Measurements from ENCODE around the gene FEZ2. TPM values are rescaled to one million over a fixed set of nuclear protein-coding genes. Genes with fewer than 3 reads are reported as not detected.

Gene FEZ2
- total and polyA plus RNA-seq, 2 of the 13 experiments (the other 11 are each of a cell fraction or from before 2014, with no cell fraction given): 42.5 to 59.1 TPM

DNA sequence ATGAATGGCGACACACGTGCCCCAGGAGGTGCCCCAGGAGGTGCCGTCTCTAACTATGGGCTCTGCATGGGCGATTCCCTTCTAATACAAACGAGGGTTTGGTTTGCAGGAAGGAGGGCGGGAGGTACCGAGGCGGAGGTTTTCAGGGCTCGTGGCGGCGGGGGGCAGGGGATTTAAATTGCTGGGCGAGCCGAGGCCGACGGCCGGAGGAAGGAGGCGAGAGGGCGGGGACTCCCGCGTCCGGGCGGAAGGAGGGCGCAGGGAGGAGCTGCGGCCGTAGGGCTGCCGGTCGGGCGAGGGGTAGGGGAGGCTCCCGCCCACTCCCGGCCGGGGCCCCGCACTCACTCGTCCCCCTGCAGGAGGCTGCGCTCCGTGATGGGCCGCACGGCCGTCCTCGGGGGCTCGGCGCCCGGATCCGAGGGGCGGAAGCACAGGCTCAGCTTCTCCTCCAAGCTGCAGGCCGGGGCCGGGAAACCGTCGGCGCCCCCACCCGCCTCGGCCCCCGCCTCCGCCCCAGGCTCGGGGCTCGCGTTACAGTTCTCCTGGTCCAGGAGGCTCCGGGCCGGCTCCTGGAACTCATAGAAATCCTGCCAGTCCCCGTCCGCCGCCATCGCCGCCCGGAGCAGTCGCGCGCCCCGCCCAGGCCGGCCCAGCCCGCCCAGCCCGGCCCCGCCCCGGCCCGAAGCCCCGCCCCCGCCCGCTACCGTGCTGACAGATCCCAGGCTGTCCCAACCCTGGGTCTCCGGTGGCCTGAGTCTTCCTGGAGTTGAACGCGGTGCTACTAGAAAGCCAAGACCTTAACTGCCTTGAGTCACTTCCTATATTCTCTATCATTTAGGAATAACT is at the start of gene FEZ2 (continued):
- TF ChIP-seq ZNF142 (CRISPR knock-in tag; IDR thresholded peaks at IDR 0.05): 0 out of 2 replicates have a peak, but pooled peaks have one; percentile 58
- TF ChIP-seq ZNF230 (CRISPR knock-in tag; IDR thresholded peaks at IDR 0.05): peak; percentile 40; the same call in 1 of the 2 replicates
- peak; percentile 84; the same call in 1 of the 2 replicates for TF ChIP-seq KDM5B (CRISPR knock-in tag; IDR thresholded peaks at IDR 0.05; ENCODE audit: borderline replicate concordance)
- TF ChIP-seq TCF12 (IDR thresholded peaks at IDR 0.05): no peak
- peak; percentile 80; the same call in 1 of the 2 replicates for TF ChIP-seq TCF12 (CRISPR knock-in tag; IDR thresholded peaks at IDR 0.05)
- TF ChIP-seq E2F5 (CRISPR knock-in tag; conservative IDR thresholded peaks at IDR 0.05): no peak
- TF ChIP-seq GATAD1 (CRISPR knock-in tag; IDR thresholded peaks at IDR 0.05): peak; percentile 39; the same call in 1 of the 2 replicates
- no peak for TF ChIP-seq IRX3 (CRISPR knock-in tag; IDR thresholded peaks at IDR 0.05; ENCODE audit: borderline replicate concordance, low read depth)
- no peak for TF ChIP-seq RBM22 (optimal IDR thresholded peaks at IDR 0.05; ENCODE audit: low read length)
- peak; percentile 72; the same call in 1 of the 2 replicates for TF ChIP-seq MEIS1 (CRISPR knock-in tag; IDR thresholded peaks at IDR 0.05; ENCODE audit: borderline replicate concordance)
- peak; percentile 18 for TF ChIP-seq SRSF1 (optimal IDR thresholded peaks at IDR 0.05; ENCODE audit: low read depth, low read length)
- TF ChIP-seq, protein P1, sequence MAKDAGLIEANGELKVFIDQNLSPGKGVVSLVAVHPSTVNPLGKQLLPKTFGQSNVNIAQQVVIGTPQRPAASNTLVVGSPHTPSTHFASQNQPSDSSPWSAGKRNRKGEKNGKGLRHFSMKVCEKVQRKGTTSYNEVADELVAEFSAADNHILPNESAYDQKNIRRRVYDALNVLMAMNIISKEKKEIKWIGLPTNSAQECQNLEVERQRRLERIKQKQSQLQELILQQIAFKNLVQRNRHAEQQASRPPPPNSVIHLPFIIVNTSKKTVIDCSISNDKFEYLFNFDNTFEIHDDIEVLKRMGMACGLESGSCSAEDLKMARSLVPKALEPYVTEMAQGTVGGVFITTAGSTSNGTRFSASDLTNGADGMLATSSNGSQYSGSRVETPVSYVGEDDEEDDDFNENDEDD (CRISPR knock-in tag; IDR thresholded peaks at IDR 0.05; ENCODE audit: borderline replicate concordance): peak; percentile 78
- peak; percentile 71; the same call in 1 of the 2 replicates for TF ChIP-seq ZNF543 (CRISPR knock-in tag; IDR thresholded peaks at IDR 0.05)
- peak; percentile 44; the same call in 1 of the 2 replicates for TF ChIP-seq GABPA (IDR thresholded peaks at IDR 0.05; ENCODE audit: low read depth, low read length)
- peak; percentile 17; the same call in 1 of the 2 replicates for TF ChIP-seq GABPA (CRISPR knock-in tag; IDR thresholded peaks at IDR 0.05; ENCODE audit: low read depth)
- TF ChIP-seq MIXL1 (CRISPR knock-in tag; IDR thresholded peaks at IDR 0.05): no peak
- TF ChIP-seq AKAP8 (CRISPR knock-in tag; IDR thresholded peaks at IDR 0.05): no peak
- no peak for TF ChIP-seq CHCHD3 (CRISPR knock-in tag; IDR thresholded peaks at IDR 0.05)
- TF ChIP-seq NCOA2 (CRISPR knock-in tag; IDR thresholded peaks at IDR 0.05): no peak
- TF ChIP-seq, protein P2, sequence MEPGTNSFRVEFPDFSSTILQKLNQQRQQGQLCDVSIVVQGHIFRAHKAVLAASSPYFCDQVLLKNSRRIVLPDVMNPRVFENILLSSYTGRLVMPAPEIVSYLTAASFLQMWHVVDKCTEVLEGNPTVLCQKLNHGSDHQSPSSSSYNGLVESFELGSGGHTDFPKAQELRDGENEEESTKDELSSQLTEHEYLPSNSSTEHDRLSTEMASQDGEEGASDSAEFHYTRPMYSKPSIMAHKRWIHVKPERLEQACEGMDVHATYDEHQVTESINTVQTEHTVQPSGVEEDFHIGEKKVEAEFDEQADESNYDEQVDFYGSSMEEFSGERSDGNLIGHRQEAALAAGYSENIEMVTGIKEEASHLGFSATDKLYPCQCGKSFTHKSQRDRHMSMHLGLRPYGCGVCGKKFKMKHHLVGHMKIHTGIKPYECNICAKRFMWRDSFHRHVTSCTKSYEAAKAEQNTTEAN (CRISPR knock-in tag; conservative IDR thresholded peaks at IDR 0.05): no peak
- 0 out of 2 replicates have a peak, but pooled peaks have one; percentile 35 for TF ChIP-seq ZNF724P (CRISPR knock-in tag; IDR thresholded peaks at IDR 0.05; ENCODE audit: borderline replicate concordance)
